Liver (tissue), 9 donors: ENCODE data around the gene C1R. TPM values are rescaled to one million over a fixed set of nuclear protein-coding genes. Genes with fewer than 3 reads are reported as not detected.

Source experiments
- DNase-seq: peaks from one replicate; pipeline ENCODE4 v3.0.0-alpha.2; 2017; ENCODE audit warnings: low spot score
- H3K27ac ChIP-seq, 2 donors: one replicate each; pipeline ENCODE4 v1.7.0; 2013; ENCODE audit warnings: inconsistent platforms in 2 of 2, low read length in 2 of 2, control low read depth in 1 of 2, low read depth in 1 of 2, mild to moderate bottlenecking in 1 of 2
- H3K27me3 ChIP-seq, 4 donors: one replicate each; pipeline versions ENCODE4 v1.6.1 to v1.7.0; 2013; ENCODE audit warnings: low read length in 3 of 4, inconsistent platforms in 1 of 4, mild to moderate bottlenecking in 1 of 4, moderate library complexity in 1 of 4; ENCODE audit not compliant: control insufficient read depth in 4 of 4, insufficient read depth in 4 of 4
- H3K36me3 ChIP-seq, 4 donors: one replicate each; pipeline versions ENCODE4 v1.6.1 to v1.7.0; 2013; ENCODE audit warnings: low read length in 3 of 4, mild to moderate bottlenecking in 3 of 4, low read depth in 1 of 4, moderate library complexity in 1 of 4; ENCODE audit not compliant: control insufficient read depth in 4 of 4, insufficient read depth in 3 of 4
- H3K4me1 ChIP-seq, 4 donors: one replicate each; pipeline versions ENCODE4 v1.6.1 to v1.7.0; 2013; ENCODE audit warnings: low read length in 3 of 4, mild to moderate bottlenecking in 3 of 4, moderate library complexity in 1 of 4; ENCODE audit not compliant: control insufficient read depth in 4 of 4, insufficient read depth in 4 of 4
- H3K4me3 ChIP-seq, 3 donors: one replicate each; pipeline versions ENCODE4 v1.6.1 to v1.7.0; 2013; ENCODE audit warnings: low read length in 3 of 3, control low read depth in 1 of 3, low read depth in 1 of 3, mild to moderate bottlenecking in 1 of 3
- H3K9ac ChIP-seq, 2 donors: one replicate each; pipeline ENCODE4 v1.7.0; 2013; ENCODE audit warnings: low read length in 2 of 2, mild to moderate bottlenecking in 2 of 2, moderate library complexity in 2 of 2, control low read depth in 1 of 2, low read depth in 1 of 2
- H3K9me3 ChIP-seq, 4 donors: one replicate each; pipeline versions ENCODE4 v1.6.1 to v1.7.0; 2013; ENCODE audit warnings: low read length in 3 of 4; ENCODE audit not compliant: control insufficient read depth in 4 of 4
- CTCF ChIP-seq: fragments of 150-350 bp; IDR thresholded peaks from 2 replicates; pipeline ENCODE4 v1.5.1; 2017; ENCODE audit warnings: improper control_type of control experiment, low read depth, low read length; ENCODE audit not compliant: missing input control
- FOXA1 ChIP-seq: IDR thresholded peaks from 2 replicates; pipeline ENCODE4 v1.6.1; 2016; ENCODE audit warnings: antibody characterized with exemption
- FOXA2 ChIP-seq: IDR thresholded peaks from 2 replicates; pipeline ENCODE4 v1.6.1; 2016; ENCODE audit warnings: antibody characterized with exemption
- GABPA ChIP-seq, 2 donors: IDR thresholded peaks in 1 of 2; conservative IDR thresholded peaks in 1 of 2; 2 replicates each; pipeline ENCODE4 v1.6.1; 2016; ENCODE audit warnings: antibody characterized with exemption in 2 of 2, mild to moderate bottlenecking in 1 of 2, moderate library complexity in 1 of 2
- HNF4A ChIP-seq, 2 donors: conservative IDR thresholded peaks; 2 replicates each; pipeline ENCODE4 v1.6.1; 2016; ENCODE audit warnings: antibody characterized with exemption in 2 of 2, mild to moderate bottlenecking in 2 of 2
- HNF4G ChIP-seq: IDR thresholded peaks from 2 replicates; pipeline ENCODE4 v1.6.1; 2016; ENCODE audit warnings: antibody characterized with exemption
- NR2F2 ChIP-seq: IDR thresholded peaks from 2 replicates; pipeline ENCODE4 v1.6.1; 2016; ENCODE audit warnings: antibody characterized with exemption
- RAD21 ChIP-seq, 2 donors: IDR thresholded peaks; 2 replicates each; pipeline ENCODE4 v1.6.1; 2016; ENCODE audit warnings: antibody characterized with exemption in 2 of 2, mild to moderate bottlenecking in 2 of 2
- RXRA ChIP-seq, 2 donors: IDR thresholded peaks; 2 replicates each; pipeline ENCODE4 v1.6.1; 2017 to 2018; ENCODE audit warnings: antibody characterized with exemption in 2 of 2, mild to moderate bottlenecking in 1 of 2
- SP1 ChIP-seq: IDR thresholded peaks from 2 replicates; pipeline ENCODE4 v1.6.1; 2018; ENCODE audit warnings: antibody characterized with exemption, mild to moderate bottlenecking
- TAF1 ChIP-seq: conservative IDR thresholded peaks from 2 replicates; pipeline ENCODE4 v1.6.1; 2016; ENCODE audit warnings: antibody characterized with exemption, mild to moderate bottlenecking
- YY1 ChIP-seq: IDR thresholded peaks from 2 replicates; pipeline ENCODE4 v1.6.1; 2016; ENCODE audit warnings: antibody characterized with exemption, mild to moderate bottlenecking
- ZBTB33 ChIP-seq: IDR thresholded peaks from 2 replicates; pipeline ENCODE4 v1.6.1; 2016; ENCODE audit warnings: antibody characterized with exemption
- WGBS: extraction: QIAGEN DNeasy Blood & Tissue Kit; methylation state at CpG from one replicate; pipeline ENCODE4 v1.1.7; 2013; 5-methylcytosine and 5-hydroxymethylcytosine counted together
- polyA plus RNA-seq, 2 donors: library from polyadenylated mRNA; stranded (reverse) in 1 of 2; unstranded in 1 of 2; fragments of 200-250 nt in 1 of 2; fragments of >200 nt in 1 of 2; fragmentation: Nextera tagmentation in 1 of 2; extraction: Ambion mirVana in 1 of 2; gene quantifications; one replicate each; pipeline versions ENCODE4 v1.2.1 to v1.2.3, GENCODE V29; 2013 to 2015
- total RNA-seq, 2 donors: library from RNA; depleted of rRNA; stranded (reverse); fragments of >200 nt; gene quantifications; one replicate each; pipeline ENCODE4 v1.2.3, GENCODE V29; 2014
- TF ChIP-seq, protein P1 (sequence below): IDR thresholded peaks from 2 replicates; pipeline ENCODE4 v1.6.1; 2016; ENCODE audit warnings: antibody characterized with exemption
- TF ChIP-seq, protein P2 (sequence below): IDR thresholded peaks from 2 replicates; pipeline ENCODE4 v1.6.1; 2016; ENCODE audit warnings: antibody characterized with exemption, mild to moderate bottlenecking
- donor health status: healthy.
- donor health status: healthy.
- donor health status: healthy.
- donor health status: healthy.
- donor health status: healthy.

The C1R gene
- total and polyA plus RNA-seq, 4 donors = 211 to 1,822 (median 1,153) TPM

DNA sequence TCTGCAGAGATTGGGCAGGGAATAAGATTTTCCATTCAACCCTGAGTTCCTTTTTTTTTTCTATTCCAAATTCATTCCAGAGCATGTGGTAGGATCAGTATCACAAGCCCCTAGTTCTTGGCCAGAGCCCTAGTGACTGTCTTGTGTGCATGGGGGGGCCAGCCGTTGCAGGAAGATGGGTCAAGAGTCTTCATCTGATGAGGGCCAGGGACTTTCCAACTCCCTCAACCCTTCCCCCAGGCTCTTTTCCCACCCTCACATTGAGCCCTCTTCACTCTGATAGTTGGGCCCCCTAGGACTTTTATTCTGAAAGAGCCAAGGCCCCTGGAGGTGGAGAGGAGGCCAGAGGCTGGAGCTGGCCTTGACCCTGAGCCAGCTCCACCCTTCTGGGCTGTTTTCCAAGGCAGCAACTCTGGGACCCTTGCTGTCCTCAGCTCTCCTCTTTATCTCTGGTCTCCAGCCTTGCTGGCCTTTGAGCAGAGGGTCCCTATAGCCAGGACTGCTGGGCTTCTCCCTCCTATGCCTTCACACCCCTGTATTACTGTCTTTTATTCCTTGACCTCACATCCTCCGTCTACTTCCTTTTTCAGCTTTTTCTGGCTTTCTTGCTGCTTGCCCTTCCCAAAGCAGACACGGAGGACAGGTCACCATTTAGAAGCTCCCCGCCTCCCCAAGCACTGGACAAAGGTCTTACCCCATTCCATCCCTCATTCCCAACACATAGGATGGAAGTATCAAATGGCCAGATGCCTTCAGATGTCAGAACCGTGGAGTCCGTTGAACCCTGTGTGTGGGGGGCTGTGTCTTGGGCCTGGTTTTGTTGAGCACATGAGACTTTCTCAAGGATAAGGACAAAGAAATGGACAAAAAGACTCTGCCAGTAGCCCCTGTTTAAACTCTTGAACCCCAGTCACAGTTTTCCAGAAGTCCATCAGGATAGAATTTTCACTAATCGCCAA is 30.8 kb upstream of the C1R start:
- Histone ChIP-seq H3K36me3 (no peaks in the 10 kb centered on the region), H3K9ac (no peak overlapping the region), H3K4me1 (peaks cover 12 to 77% (median 52%) of the 10 kb centered on the region in 4 donors), H3K27me3 (no peaks in the 10 kb centered on the region), H3K4me3 (peak overlapping the region; percentile 9 to 19 (median 19)), H3K27ac (peak overlapping the region; percentile 51 to 57), H3K9me3 (no peaks in the 10 kb centered on the region)
- DNase-seq = peak; percentile 80
- TF ChIP-seq RXRA (IDR thresholded peaks at IDR 0.05) = peak; percentile 72 to 74
- TF ChIP-seq ZBTB33 = no peak
- TF ChIP-seq, protein P1, sequence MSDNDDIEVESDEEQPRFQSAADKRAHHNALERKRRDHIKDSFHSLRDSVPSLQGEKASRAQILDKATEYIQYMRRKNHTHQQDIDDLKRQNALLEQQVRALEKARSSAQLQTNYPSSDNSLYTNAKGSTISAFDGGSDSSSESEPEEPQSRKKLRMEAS = peak; percentile 14
- peak; percentile 97 for TF ChIP-seq NR2F2
- no peak for TF ChIP-seq RAD21 (IDR thresholded peaks at IDR 0.05)
- TF ChIP-seq HNF4A (conservative IDR thresholded peaks at IDR 0.05) = peak; percentile 61 to 66
- no peak for TF ChIP-seq FOXA2
- TF ChIP-seq, protein P2, sequence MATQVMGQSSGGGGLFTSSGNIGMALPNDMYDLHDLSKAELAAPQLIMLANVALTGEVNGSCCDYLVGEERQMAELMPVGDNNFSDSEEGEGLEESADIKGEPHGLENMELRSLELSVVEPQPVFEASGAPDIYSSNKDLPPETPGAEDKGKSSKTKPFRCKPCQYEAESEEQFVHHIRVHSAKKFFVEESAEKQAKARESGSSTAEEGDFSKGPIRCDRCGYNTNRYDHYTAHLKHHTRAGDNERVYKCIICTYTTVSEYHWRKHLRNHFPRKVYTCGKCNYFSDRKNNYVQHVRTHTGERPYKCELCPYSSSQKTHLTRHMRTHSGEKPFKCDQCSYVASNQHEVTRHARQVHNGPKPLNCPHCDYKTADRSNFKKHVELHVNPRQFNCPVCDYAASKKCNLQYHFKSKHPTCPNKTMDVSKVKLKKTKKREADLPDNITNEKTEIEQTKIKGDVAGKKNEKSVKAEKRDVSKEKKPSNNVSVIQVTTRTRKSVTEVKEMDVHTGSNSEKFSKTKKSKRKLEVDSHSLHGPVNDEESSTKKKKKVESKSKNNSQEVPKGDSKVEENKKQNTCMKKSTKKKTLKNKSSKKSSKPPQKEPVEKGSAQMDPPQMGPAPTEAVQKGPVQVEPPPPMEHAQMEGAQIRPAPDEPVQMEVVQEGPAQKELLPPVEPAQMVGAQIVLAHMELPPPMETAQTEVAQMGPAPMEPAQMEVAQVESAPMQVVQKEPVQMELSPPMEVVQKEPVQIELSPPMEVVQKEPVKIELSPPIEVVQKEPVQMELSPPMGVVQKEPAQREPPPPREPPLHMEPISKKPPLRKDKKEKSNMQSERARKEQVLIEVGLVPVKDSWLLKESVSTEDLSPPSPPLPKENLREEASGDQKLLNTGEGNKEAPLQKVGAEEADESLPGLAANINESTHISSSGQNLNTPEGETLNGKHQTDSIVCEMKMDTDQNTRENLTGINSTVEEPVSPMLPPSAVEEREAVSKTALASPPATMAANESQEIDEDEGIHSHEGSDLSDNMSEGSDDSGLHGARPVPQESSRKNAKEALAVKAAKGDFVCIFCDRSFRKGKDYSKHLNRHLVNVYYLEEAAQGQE = no peak
- TF ChIP-seq GABPA (IDR thresholded peaks at IDR 0.05 in 1 of 2, conservative IDR thresholded peaks at IDR 0.05 in 1 of 2) = peak in 1 of 2 donors; percentile 8
- 27% methylated on average over 7 of the region's 7 CpGs for WGBS

- TF ChIP-seq SP1 (no peak), GABPA (IDR thresholded peaks at IDR 0.05 in 1 of 2, conservative IDR thresholded peaks at IDR 0.05 in 1 of 2) (no peak), FOXA2 (no peak), TAF1 (no peak), YY1 (no peak), HNF4G (no peak), RAD21 (IDR thresholded peaks at IDR 0.05) (no peak), HNF4A (conservative IDR thresholded peaks at IDR 0.05) (no peak), FOXA1 (no peak), CTCF (no peak)
- TF ChIP-seq, protein P2 = no peak
- TF ChIP-seq, protein P1 = no peak
- Histone ChIP-seq H3K9ac (no peak overlapping the region), H3K9me3 (no peaks in the 10 kb centered on the region), H3K36me3 (peaks cover 0 to 3% (median 0%) of the 10 kb centered on the region in 4 donors), H3K27me3 (no peaks in the 10 kb centered on the region), H3K4me3 (no peak overlapping the region), H3K4me1 (peaks cover 12 to 75% (median 54%) of the 10 kb centered on the region in 4 donors), H3K27ac (no peak overlapping the region)
- no peak for DNase-seq
- WGBS = 70% methylated on average over 5 of the region's 5 CpGs
Observed at GRCh38 chr12:7121324-7121723, 29.1 kb upstream of the C1R start.
